Upper lobe of left lung (tissue), 6 donors: ENCODE results near the gene WDR45B. TPM values are rescaled to one million over a fixed set of nuclear protein-coding genes. Genes with fewer than 3 reads are reported as not detected.
A peak's percentile ranks its signal among the peaks of the same experiment; 100 is the strongest.

Experiments used
- ATAC-seq, 2 donors: fragments of 200-7000 bp; cut with Tn5 transposase; one replicate each; pipeline ENCODE4 v1.9.1; 2022; ENCODE audit warnings: mild to moderate bottlenecking in 2 of 2, moderate library complexity in 2 of 2; ENCODE audit not compliant: low FRiP score in 2 of 2
- DNase-seq, 2 donors: peaks; one replicate each; pipeline ENCODE4 v3.0.0-alpha.2; 2019 to 2020
- H3K27ac ChIP-seq, 4 donors: fragments of 200-600 bp; sonication (generic); one replicate each; pipeline ENCODE4 v1.5.1; 2016 to 2019
- H3K27me3 ChIP-seq, 4 donors: fragments of 200-600 bp; sonication (generic); one replicate each; pipeline ENCODE4 v1.5.1; 2017 to 2019
- H3K36me3 ChIP-seq, 4 donors: fragments of 200-600 bp; sonication (generic); one replicate each; pipeline ENCODE4 v1.5.1; 2016 to 2019
- H3K4me1 ChIP-seq, 4 donors: fragments of 200-600 bp; sonication (generic); one replicate each; pipeline ENCODE4 v1.5.1; 2018 to 2019
- H3K4me3 ChIP-seq, 4 donors: fragments of 200-600 bp; sonication (generic); one replicate each; pipeline ENCODE4 v1.5.1; 2017 to 2019; ENCODE audit warnings: mild to moderate bottlenecking in 2 of 4, moderate library complexity in 1 of 4
- H3K9me3 ChIP-seq, 4 donors: fragments of 200-600 bp; sonication (generic); one replicate each; pipeline ENCODE4 v1.5.1; 2018 to 2019
- EP300 ChIP-seq, 4 donors: sonication (generic); formaldehyde crosslinking; IDR thresholded peaks; one replicate each; pipeline ENCODE4 v1.5.1; 2017; ENCODE audit warnings: antibody characterized with exemption in 4 of 4, control low read depth in 2 of 4
- POLR2A ChIP-seq, 4 donors: fragments of 450-650 bp; IDR thresholded peaks; one replicate each; pipeline ENCODE4 v1.5.1; 2016 to 2017; ENCODE audit warnings: antibody characterized with exemption in 4 of 4, mild to moderate bottlenecking in 2 of 4
- POLR2AphosphoS5 ChIP-seq, 2 donors: sonication (generic); formaldehyde crosslinking; IDR thresholded peaks; one replicate each; pipeline ENCODE4 v1.5.1; 2017; ENCODE audit warnings: antibody characterized with exemption in 2 of 2
- WGBS, 2 donors: methylation state at CpG; one replicate each; pipeline ENCODE4 v1.1.5; 2017 to 2018; 5-methylcytosine and 5-hydroxymethylcytosine counted together
- total RNA-seq, 6 donors: library from RNA; depleted of rRNA in 4 of 6; stranded (reverse); fragments of >200 nt in 4 of 6; gene quantifications; one replicate each; pipeline versions ENCODE4 v1.1.0 to v1.2.1, GENCODE V29; 2016 to 2021
- TF ChIP-seq, protein P1 (sequence below), 6 experiments: fragments of 450-650 bp in 4 of 6; fragments of 200-600 bp in 2 of 6; sonication (generic) in 2 of 6; IDR thresholded peaks; one replicate each; pipeline ENCODE4 v1.5.1; 2016 to 2019; ENCODE audit warnings: antibody characterized with exemption in 6 of 6
- donor health status: DM: no; HTN: no; CAD: no; lungs with moderate emphysema.
- donor health status: DM: no; HTN: yes; CAD: no; lungs with severe emphysema.

Gene WDR45B
- total RNA-seq, 6 donors from 2014 or later = 54.9 to 90.0 (median 74.3) TPM

GRCh38 chr17:82594571-82594970 lies 53.7 kb downstream of the WDR45B start:
- H3K36me3 ChIP-seq = peaks cover 3 to 40% (median 22%) of the 10 kb centered on the region in 4 donors
- DNase-seq (no peak), ATAC-seq (no peak)
- H3K27me3 ChIP-seq = no peaks in the 10 kb centered on the region
- H3K4me1 ChIP-seq = peaks cover 31 to 53% (median 39%) of the 10 kb centered on the region in 4 donors
- H3K9me3 ChIP-seq = no peaks in the 10 kb centered on the region
- WGBS, 2 donors = 92 to 98% methylated on average over 11 of the region's 11 CpGs
- H3K4me3 ChIP-seq = no peak overlapping the region
- no peak overlapping the region for H3K27ac ChIP-seq
- TF ChIP-seq, protein P1, sequence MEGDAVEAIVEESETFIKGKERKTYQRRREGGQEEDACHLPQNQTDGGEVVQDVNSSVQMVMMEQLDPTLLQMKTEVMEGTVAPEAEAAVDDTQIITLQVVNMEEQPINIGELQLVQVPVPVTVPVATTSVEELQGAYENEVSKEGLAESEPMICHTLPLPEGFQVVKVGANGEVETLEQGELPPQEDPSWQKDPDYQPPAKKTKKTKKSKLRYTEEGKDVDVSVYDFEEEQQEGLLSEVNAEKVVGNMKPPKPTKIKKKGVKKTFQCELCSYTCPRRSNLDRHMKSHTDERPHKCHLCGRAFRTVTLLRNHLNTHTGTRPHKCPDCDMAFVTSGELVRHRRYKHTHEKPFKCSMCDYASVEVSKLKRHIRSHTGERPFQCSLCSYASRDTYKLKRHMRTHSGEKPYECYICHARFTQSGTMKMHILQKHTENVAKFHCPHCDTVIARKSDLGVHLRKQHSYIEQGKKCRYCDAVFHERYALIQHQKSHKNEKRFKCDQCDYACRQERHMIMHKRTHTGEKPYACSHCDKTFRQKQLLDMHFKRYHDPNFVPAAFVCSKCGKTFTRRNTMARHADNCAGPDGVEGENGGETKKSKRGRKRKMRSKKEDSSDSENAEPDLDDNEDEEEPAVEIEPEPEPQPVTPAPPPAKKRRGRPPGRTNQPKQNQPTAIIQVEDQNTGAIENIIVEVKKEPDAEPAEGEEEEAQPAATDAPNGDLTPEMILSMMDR (IDR thresholded peaks at IDR 0.05) = no peak
- TF ChIP-seq EP300 (IDR thresholded peaks at IDR 0.05) (no peak), POLR2AphosphoS5 (IDR thresholded peaks at IDR 0.05) (no peak), POLR2A (IDR thresholded peaks at IDR 0.05) (no peak)

GRCh38 chr17:82593590-82594087 lies 54.6 kb downstream of the WDR45B start:
- Histone ChIP-seq H3K4me1 (peaks cover 31 to 50% (median 40%) of the 10 kb centered on the region in 4 donors), H3K27ac (peak overlapping the region; percentile 85 to 95 (median 92)), H3K4me3 (peak overlapping the region; percentile 23 to 61 (median 53)), H3K36me3 (peaks cover 3 to 33% (median 16%) of the 10 kb centered on the region in 4 donors), H3K9me3 (no peaks in the 10 kb centered on the region), H3K27me3 (no peaks in the 10 kb centered on the region)
- ATAC-seq (peak in 1 of 2 donors; percentile 1), DNase-seq (peak in 1 of 2 donors; percentile 82)
- 47 to 49% methylated on average over 12 to 29 of the region's 29 CpGs for whole genome bisulfite sequencing, 2 donors
- TF ChIP-seq POLR2A (IDR thresholded peaks at IDR 0.05) (no peak), POLR2AphosphoS5 (IDR thresholded peaks at IDR 0.05) (no peak)
- TF ChIP-seq, protein P1 (IDR thresholded peaks at IDR 0.05) = peak in 2 of 6 experiments; percentile 2 to 11

DNA sequence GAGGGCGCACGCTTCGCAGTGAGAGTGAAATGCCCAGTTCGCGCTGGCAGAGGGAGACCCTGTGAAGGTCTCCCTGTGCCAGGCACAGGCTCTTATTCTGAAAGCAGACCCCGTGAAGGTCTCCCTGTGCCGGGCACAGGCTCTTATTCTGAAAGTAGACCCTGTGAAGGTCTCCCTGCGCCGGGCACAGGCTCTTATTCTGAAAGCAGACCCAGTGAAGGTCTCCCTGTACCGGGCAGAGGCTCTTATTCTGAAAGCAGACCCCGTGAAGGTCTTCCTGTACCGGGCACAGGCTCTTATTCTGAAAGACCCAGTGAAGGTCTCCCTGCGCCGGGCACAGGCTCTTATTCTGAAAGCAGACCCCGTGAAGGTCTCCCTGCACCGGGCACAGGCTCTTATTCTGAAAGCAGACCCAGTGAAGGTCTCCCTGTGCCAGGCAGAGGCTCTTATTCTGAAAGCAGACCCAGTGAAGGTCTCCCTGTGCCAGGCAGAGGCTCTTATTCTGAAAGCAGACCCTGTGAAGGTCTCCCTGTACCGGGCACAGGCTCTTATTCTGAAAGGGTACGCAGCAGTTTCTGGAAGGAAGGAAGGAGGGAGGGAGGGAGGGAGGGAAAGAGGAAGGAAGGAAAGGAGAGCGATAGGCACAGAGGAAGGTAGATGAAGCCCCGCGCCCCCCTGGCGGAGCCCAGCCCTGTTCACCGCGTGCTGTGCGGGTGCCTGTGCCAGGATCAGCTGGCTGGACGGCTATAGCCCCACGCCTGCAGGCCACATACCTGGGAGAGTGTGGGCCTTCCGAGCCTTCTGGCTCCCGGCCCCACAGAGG lies 55.3 kb downstream of the WDR45B start:
- Histone ChIP-seq H3K4me1 (peaks cover 31 to 49% (median 40%) of the 10 kb centered on the region in 4 donors), H3K27me3 (no peaks in the 10 kb centered on the region), H3K4me3 (peak overlapping the region; percentile 23 to 61 (median 53)), H3K9me3 (no peaks in the 10 kb centered on the region), H3K36me3 (peaks cover 3 to 29% (median 17%) of the 10 kb centered on the region in 4 donors), H3K27ac (peak overlapping the region; percentile 85 to 95 (median 92))
- 7% methylated on average over 19 to 29 of the region's 29 CpGs for WGBS, 2 donors
- ATAC-seq (peak; percentile 60 to 66), DNase-seq (peak; percentile 86 to 89)
- TF ChIP-seq EP300 (IDR thresholded peaks at IDR 0.05) (no peak), POLR2AphosphoS5 (IDR thresholded peaks at IDR 0.05) (peak in 1 of 2 donors; percentile 8)

DNA sequence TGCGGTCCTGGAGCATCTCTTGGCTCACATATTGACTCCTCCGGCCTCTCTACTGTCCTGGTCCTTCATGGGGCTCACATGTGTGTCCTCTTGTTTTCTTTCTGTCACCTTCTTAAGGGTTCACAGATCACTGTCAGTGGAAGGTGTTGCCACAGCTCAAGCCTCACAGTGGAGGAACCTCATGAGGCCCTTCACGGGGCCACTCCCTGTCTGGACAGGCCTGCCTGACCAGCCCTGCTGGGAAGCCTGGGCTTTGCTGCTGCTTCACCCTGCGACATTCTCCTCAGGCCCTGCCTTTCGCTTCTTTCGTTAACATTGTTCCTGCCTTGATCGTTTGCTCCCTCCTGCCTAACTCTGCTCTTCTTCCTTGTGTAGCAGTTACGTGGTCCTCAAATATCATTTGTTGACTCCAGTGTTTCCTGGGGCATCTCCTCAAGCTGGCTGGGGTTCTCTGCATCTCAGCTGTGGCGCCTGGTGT lies 55.9 kb downstream of the WDR45B start:
- Histone ChIP-seq H3K4me1 (peaks cover 31 to 49% (median 40%) of the 10 kb centered on the region in 4 donors), H3K27me3 (no peaks in the 10 kb centered on the region), H3K4me3 (peak overlapping the region in 3 of 4 donors; percentile 51 to 61 (median 55)), H3K27ac (peak overlapping the region; percentile 85 to 95 (median 92)), H3K36me3 (peaks cover 3 to 33% (median 21%) of the 10 kb centered on the region in 4 donors), H3K9me3 (no peaks in the 10 kb centered on the region)
- peak in 1 of 2 donors; percentile 91 for DNase-seq
- ATAC-seq = peak; percentile 54 to 78
- TF ChIP-seq POLR2A (IDR thresholded peaks at IDR 0.05) (peak in 1 of 4 donors; percentile 46), POLR2AphosphoS5 (IDR thresholded peaks at IDR 0.05) (peak in 1 of 2 donors; percentile 36), EP300 (IDR thresholded peaks at IDR 0.05) (no peak)
- TF ChIP-seq, protein P1 (IDR thresholded peaks at IDR 0.05) = no peak
- 25 to 39% methylated on average over 9 of the region's 9 CpGs for WGBS, 2 donors

- Histone ChIP-seq H3K36me3 (peaks cover 0 to 29% (median 15%) of the 10 kb centered on the region in 4 donors), H3K4me1 (peaks cover 31 to 49% (median 40%) of the 10 kb centered on the region in 4 donors), H3K27me3 (no peaks in the 10 kb centered on the region), H3K9me3 (no peaks in the 10 kb centered on the region), H3K4me3 (no peak overlapping the region), H3K27ac (peak overlapping the region; percentile 85 to 95 (median 92))
- no peak for TF ChIP-seq POLR2A (IDR thresholded peaks at IDR 0.05)
- DNase-seq = no peak
- WGBS, 2 donors = 50 to 66% methylated on average over 2 to 16 of the region's 17 CpGs
- no peak for ATAC-seq
Measured at GRCh38 chr17:82590881-82591539, 57.2 kb downstream of the WDR45B start.
